NCI-H1694 treated with DMSO at 0.1 percent for 48 hours (cell line): ENCODE measurements around the gene LRMDA.

ENCODE experiments used
- DNase-seq: peaks from one replicate; lab custom pipeline; 2025; lab: John Stamatoyannopoulos, UW

LRMDA gene

DNA sequence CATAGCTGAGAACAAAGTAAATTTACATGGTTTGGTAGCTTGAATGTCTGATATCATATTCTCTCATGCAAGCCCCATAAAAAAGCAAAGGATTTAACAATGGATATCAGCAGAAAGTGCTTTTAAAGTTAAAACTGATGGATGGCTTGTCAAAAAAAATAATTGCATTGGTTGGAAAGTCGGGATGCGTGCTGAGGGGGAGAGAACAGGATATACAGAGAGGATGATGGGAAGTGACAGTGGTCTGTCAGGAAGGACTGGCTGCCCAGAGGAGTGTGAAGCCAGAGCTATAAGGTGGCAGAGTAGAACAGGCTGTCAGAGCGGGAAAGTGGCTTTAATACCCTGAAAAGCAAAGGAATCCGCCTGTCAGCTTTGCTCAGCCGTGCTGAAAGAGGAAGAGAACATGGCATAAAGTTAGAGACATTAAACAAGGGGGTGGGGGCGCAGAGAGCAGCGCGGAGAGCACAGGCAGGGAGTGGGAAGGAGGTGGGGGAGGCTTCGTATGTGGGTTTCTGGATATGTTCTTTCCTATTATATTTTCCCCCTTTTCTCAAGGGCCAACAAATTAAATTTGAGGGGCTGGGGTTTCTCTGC is 493.0 kb downstream of the LRMDA start:
- no peak for DNase-seq

DNA sequence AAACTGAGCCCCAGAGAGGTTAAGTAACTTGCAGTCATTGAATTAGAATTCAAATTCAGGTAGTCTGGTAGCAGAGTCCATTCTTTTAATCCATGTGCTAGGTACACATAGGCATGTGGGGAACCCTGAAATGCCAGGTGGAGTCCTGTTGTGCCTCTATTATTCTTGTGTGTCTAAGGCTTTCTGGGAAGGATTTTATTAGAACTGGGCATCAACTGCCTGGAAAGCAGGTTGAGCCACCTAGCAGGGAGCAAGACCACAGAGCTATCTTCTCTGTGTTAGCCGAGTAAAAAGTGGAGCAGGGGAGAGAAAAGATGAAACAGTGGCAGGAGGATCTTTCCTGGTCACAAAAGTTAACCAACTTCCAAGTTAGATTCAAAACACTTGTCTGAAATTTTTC is 494.6 kb downstream of the LRMDA start:
- DNase-seq = no peak

DNA sequence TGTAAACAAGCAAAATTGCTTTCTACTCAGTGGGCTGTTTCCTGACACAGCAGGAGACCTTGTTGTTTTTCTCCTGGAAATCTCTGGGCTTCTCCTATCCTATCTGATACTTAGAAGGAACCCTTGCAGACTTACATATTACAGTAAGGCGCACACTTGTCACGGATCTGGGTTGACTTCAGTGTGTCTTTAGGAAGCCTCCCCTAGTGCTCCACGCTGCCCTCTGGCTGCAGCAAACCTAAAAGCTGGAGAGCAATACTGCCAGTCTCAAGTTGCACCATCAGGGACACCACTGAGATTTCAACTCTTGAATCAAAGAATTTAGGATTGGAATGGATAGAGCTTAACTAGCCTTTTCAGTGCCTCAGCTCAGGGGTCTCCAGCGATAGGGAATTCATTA is 495.3 kb downstream of the LRMDA start:
- no peak for DNase-seq

DNA sequence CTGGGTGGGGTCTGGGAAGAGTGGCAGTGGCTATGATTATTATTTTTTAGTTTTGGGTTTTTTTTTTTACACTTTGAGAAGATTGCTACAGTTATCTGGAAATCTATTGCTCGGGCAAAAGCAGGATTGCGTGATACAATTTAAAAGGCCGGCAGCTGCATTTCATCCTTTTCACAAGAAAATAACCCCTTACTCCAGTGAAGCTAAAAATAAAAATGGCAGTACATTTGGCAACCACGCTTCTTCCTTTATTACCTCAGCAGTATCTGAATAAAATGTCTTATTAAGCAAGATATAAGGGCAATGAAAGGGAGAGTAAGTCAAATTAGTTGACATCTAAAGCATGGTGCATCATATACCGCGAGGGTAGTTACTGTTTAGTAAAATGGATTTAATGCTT is 496.8 kb downstream of the LRMDA start:
- no peak for DNase-seq

DNA sequence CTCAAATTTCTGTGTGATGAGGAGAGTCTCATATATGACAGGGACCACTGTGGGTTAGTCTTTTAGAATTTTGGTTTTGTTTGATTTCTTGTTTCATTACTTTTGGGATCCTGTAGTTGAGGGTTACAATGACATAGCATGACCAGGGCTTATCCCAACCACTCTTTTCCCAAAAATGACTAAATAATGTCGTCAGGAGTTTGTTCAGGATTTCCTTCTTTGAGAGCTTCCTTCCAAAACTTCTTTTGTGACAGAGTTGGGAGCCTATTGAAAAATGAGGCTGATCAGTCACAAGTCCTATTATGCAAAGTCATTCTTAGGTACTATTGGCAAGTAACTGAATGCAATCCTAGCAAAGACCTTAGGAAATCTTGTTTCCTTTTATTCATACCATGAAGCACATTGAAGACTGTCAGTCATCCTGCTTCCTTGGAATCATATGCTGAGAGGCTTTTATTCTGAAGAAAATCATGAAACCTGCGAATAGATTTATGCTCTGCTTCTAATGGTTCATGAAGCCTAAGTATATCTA is 498.3 kb downstream of the LRMDA start:
- no peak for DNase-seq

DNA sequence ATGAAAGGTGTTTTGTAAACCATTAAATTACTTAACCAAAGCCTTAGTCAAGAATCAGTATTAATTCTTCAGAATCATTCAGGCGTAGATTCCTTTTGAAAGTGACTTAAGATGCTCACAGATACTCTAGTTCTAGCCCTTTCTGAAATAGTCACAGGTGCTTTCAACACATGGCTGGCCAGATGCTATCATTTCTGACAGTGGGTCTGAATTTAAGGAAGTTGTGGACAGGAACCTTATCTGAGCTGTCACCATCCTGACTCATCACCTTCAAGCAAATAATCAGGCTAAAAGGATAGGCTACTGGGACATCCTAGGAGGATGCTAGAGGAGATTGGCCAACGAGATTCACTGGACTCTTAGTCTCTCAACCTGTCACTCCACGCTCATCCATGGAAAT is 501.5 kb downstream of the LRMDA start:
- no peak for DNase-seq

DNA sequence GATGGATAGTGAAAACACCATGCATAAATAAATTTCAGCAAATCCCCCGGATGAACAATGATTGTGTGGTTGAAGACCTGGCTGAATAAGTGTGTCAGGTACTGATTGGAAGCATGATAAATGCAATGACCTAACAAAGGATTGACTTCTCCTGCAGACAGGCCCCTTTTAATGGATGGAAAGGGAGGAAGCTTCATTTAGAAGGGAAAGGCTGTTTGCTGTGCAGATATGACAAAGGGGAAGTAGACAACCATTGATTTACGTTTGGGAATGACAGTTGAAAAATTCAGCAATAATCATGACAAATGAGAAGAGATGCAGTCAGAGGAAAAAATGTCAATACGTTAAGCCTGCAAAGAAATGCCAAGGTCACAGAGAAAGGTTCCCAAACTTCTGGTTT is 503.8 kb downstream of the LRMDA start:
- DNase-seq = no peak

DNA sequence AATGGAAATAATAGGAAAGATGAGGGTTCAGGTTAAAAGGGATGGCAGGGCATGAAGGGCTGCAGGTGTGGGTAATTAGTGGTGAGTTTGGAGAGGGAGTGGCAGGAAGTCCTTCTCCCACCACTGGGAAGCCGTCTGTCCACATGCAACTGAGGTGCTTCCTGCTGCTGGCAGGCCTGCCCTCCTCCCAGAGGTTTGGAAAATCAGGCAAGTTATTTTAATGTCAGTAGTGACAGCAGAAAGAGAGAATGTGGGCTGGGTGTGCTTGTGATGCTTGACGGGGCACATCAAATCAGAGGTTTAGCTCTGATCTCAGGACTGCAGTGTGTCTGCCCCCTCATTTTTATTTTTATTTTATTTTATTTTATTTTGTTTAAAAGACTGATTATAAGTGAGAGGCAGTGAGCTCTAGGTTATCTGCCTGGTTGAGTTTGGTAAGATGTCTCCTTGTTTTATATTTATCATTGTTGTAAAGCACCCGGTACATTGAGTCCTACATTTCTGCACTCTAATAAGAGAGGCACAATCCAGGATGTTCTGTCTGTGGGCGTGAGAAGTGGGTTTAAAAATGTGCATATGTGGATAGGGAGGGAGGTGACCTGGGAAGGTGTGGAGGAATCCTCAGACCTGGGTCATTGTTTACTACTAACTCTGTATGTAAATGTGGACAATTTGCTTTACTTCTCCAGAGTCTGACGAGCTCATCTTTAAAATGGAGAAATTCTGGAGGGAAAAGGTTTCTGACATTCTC is 504.4 kb downstream of the LRMDA start:
- DNase-seq = no peak

DNA sequence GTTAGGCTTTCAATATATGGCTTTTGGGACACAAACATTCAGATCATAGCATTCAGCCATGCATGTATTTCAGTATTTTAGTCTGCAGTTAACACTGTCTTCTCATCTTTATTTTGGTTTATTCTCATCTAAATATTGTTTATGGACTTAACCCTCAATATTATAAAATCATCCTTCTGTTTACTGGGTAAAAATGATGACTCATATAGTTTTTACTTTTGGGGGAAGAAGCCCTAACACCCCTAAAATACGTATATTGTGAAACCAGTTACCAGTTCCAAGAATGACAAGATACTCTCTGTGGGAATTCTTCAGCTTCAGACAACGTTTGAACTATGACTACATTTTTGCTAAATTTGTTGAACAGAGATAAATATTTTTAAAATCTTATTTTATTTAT is 505.4 kb downstream of the LRMDA start:
- no peak for DNase-seq

DNA sequence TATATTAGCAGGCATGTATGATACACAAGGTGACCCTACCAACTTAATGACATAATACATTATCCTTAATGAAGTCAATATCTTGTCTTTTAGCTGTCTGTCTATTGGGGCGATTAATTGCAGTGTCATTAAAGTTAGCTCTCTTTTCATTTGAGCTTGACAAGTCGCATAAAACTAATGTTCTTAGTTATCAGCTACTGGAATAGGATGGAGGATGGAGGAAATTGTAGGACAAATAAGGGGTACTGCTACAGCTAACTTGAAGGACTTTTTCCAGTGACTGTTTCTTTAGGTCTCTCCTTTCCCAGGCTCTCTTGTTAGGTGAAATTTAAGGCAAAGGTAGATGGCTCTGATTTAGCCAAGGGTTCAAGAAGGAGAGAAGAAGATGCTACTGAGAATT is 506.4 kb downstream of the LRMDA start:
- no peak for DNase-seq

DNA sequence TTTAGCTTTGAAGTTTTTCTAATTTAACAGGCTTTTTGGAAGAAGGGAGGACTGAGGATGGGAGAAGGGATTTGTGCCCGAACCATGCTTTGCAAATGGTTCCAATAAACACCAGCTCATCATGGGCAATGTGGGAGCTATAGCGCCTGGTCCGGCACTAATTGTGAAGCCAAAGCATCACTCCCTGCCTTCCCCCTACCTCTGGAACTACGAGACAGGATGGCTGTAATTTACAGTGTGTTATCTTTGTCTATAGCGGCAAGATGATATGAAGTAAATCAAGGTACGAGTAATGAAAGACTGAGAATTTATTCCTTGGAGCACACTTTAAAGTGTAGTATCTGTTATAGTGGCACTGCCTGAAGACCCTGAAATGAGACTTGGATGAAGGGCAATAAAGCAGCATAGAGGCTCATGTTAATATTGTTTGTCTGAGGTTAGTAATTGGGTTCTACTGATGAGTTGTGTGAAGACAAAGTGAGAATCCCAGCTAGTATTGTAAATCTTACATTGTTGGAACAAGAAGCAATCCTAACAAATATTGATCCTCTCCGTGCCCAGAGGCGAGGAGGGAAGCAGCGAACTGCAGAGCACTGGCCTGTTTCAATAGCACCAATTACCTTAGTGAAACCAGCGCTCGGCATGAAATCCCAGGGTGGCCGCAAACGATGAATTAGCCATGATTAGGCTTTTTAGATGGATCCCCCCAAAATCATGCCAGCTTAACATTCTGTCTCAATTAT is 507.1 kb downstream of the LRMDA start:
- no peak for DNase-seq

DNA sequence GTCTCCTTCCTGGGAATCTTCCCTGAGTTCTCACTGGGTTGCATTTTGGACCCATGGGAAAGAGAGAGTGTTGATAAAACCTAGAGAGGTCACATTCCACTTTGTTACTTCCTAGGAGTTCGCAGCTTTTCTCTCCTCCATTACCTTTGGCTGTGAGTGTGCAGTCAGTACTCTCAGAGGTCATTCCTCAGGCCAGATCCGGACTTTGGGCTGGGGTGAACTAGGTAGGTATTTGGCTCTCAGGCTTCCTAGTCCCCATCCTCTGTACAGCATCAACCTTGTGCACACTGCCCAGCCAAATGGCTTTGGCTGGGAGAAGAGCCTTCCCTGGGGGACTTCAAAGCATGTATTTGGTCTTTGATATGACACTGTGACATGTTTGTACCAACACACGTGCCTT is 508.1 kb downstream of the LRMDA start:
- DNase-seq = no peak

DNA sequence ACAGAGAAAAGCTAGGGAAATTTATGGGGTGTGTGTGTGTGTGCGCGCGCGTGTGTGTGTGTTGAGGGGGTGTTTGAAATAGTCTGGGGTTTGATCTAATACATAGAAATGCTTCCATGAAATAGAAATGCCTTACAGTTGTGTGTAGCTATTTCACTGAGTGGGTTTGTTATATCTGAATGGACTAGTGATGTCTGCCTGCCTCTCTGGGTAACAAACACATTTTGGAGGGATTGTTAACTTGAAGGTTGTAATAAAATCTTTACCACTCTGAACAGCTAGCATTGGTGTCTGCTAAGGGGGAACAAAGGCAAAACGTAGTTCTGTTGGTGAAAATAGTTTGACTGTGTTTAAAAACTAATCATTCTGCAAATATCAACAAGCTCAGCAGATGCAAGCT is 509.3 kb downstream of the LRMDA start:
- DNase-seq = no peak

DNA sequence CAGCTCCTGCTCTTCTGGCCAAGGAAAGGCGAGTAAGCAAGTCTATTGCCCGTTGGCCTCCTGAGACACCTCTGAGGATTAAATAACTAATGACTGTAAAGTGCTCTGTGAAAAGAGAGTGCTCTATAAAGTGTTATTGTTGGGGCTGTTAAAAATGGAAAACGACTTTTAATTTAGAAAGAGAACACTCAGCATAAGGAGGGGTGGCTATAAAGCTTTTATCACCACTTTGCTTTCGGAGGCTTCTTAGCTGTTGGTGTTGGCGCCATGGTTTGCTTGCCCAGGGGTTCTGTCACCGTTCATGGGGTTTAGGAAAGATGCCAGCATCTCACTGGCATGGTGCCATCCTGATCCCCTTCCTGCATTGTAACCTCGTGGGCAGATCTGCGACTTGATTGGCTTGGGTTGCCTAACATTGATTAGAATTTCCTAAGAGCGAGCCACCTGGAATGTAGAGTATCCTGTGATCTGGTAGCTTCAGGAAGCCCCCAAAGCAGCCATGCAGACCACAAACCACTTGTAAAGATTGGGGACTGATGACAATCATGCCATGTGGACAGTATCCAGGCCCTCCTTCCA is 509.9 kb downstream of the LRMDA start:
- DNase-seq = no peak

DNA sequence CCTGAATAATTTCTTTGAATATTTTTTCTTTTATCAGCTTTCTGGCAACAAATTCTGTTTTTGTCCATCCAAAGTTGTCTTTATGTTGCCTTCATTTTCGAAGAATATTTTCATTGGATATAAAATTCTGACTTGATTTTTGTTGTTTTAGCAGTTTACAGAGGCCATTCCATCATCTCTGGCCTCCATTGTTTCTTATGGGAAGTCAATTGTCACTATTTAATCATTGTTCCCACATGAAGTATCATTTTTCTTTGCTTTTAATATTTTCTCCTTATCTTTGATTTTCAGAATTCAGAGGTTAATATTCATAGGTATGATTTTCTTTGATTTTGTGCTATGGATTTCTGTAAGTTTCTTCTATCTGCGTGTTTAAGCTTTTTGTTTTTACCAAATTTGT is 512.6 kb downstream of the LRMDA start:
- DNase-seq = no peak

DNA sequence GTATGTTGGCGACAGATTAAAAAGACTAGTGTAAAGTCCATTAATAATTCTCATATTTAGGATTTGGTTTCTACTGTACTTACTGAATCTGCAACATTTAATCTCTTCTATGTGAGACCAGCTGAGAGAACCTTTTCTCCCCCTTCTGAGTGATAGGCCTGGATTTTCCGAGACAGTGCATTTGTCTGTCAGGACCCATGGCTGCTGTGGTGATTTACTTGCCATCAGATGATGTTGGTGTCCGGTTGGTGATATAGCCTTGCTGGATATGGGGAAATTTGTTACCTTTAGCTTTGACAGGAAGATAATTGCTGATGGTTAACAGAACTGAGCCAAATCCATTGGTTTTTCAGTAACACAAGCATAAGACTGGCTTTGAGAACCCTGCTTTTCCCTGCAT is 517.2 kb downstream of the LRMDA start:
- no peak for DNase-seq

DNA sequence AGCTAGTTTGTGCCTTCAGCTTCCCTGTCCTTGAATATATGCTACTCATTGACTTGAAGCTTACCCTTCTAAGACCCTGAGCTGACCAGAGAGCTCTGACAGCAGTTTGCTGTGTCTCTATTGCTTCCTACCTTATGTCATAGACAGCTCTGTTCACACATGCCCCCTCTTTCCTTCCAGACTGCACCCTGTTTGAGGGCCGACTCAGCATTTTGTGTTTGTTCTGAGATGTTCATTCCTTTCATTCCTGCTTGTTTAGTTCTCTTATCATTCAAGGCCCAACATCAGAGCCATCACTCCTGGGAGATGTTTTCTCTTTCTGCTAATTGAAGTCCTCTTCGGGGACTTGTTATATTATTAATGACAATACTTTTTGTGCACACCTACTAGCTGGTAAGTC is 518.9 kb downstream of the LRMDA start:
- DNase-seq = no peak

DNA sequence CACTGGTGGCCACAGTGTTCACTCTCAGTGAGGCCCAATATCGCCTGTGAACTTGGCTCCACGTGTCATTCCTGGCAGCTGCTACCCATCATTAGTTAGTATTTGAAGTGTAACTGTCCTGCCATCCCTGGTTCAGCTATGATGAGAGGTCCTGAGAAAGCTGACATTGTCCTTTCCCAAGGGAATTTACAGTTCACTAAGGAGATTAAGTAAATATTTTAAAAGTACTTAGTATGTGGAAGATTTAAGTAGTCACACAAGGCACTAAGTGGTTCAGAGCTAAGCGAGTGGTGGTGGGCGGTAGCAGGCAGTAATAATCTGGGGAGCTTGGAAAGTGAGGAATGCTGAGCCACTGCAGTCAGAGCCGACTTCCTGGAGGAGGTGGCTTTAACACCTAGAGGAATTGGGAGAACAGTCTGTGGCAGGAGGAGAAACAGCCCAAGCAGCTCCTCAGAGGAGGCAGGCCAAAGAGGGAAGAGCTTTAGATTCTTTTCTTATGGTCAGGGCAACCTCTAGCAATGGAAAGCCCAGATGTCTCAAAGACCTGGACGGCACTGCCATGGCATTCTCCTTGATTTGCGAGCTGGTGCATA is 519.7 kb downstream of the LRMDA start:
- no peak for DNase-seq

DNA sequence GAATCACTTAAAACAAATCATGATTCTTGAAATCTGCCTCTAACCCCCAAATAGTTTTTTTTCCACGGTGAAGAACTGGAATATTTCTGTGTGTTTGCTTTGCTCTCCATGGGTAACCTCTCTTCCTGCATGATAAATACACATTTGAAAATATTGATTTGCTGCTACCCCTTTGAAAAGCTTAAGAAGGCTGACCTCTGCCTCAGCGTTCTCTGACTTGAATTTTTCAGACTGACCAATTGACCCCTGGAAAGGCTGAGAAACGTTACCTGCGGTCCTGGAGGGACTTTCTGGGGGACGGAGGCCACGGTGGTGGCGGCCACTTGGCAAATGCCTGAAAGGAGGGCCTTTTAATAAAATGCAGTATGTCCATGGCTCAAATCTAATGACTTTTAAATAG is 520.2 kb downstream of the LRMDA start:
- no peak for DNase-seq

DNA sequence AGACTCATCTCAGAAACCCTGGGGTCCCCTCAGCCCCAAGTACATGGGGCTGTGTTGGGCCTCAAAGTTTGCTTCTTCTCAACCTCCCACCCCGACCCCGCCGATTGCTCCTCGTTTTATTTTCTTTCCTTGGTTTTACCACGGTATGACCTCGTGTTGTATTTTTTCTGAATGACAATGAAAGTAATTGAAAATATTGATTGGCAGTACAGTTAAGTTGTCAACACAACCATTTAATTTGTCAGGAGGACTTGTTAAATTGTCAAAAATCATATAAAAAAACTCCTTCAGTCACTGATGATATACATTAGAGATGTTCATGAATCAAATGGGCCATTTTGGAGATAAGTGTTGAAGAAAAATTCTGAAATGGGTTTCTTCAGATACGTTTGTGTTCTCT is 520.7 kb downstream of the LRMDA start:
- no peak for DNase-seq

DNA sequence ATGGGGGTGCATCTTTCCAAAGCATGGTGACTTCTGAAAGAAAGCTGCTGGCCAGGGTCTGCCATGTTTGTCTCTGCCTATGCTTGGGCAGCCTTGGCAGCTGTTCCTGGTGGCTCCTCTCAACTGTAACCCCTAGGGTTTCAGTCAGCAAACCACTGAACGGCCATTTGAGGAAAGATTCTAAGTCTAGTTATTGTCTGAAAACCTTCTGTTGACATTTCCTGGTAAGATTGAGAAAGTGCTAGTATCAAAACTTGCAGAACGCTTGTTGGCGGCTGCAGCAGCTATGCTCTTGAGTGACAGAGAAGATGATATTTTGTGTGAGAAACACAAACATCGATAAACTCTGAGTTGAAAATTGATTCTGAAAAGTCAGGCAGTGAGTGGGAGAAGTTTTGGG is 523.1 kb downstream of the LRMDA start:
- no peak for DNase-seq

DNA sequence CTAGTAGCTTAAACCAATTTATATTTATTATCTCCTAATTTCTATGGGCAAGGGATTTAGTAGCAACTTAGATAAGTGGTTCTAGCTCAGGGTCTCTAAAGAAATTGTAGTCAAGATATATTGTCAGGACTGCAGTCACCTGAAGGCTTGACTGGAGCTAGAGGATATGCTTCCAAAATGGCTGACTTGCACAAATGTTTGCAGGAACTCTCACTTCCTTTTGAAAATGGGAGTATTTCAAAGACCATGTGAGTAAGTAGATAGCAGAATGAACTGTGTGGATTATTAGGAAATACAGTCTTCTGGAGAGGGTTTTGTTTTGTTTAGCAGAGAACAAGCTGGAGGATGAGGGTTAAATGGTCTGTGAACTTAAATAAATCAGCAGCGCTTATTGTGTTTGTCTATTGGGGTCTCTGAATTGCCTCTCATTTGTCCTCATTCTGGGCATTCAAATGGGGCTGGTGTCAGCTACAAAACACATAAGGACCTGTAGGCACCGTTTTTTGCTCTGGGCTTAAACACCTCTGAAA is 524.6 kb downstream of the LRMDA start:
- no peak for DNase-seq
